Mesenchymal stem cell (in vitro differentiated cells and primary cell): ENCODE data around the gene MAP3K10.

Experiments
- DNase-seq: peaks from one replicate; pipeline ENCODE4 v3.0.0-alpha.2; 2013
- H2AFZ ChIP-seq: one replicate; pipeline ENCODE4 v1.6.1; 2013; ENCODE audit warnings: low read depth, mild to moderate bottlenecking, control low read depth, inconsistent platforms, low read length, moderate library complexity
- H2AK5ac ChIP-seq: 2 replicates; pipeline ENCODE4 v1.6.1; 2013; ENCODE audit warnings: low read length, moderate library complexity, mild to moderate bottlenecking, inconsistent platforms; ENCODE audit not compliant: severe bottlenecking
- H2BK120ac ChIP-seq: one replicate; pipeline ENCODE4 v1.6.1; 2013; ENCODE audit warnings: low read depth, mild to moderate bottlenecking, inconsistent platforms, low read length, moderate library complexity
- H2BK12ac ChIP-seq, 2 experiments: one replicate each; pipeline ENCODE4 v1.6.1; 2013; ENCODE audit warnings: inconsistent platforms in 2 of 2, low read length in 2 of 2, mild to moderate bottlenecking in 2 of 2, moderate library complexity in 2 of 2, control low read depth in 1 of 2
- H2BK15ac ChIP-seq: one replicate; pipeline ENCODE4 v1.6.1; 2013; ENCODE audit warnings: mild to moderate bottlenecking, low read depth, inconsistent platforms; ENCODE audit not compliant: poor library complexity, severe bottlenecking
- H2BK5ac ChIP-seq: 2 replicates; pipeline ENCODE4 v1.6.1; 2013; ENCODE audit warnings: low read depth, mild to moderate bottlenecking, low read length, control low read depth, inconsistent platforms; ENCODE audit not compliant: poor library complexity, severe bottlenecking
- H3K14ac ChIP-seq, 2 experiments: one replicate each; pipeline ENCODE4 v1.6.1; 2013; ENCODE audit warnings: inconsistent platforms in 2 of 2, low read length in 2 of 2, control low read depth in 1 of 2, mild to moderate bottlenecking in 1 of 2, moderate library complexity in 1 of 2
- H3K18ac ChIP-seq, 2 experiments: one replicate each; pipeline ENCODE4 v1.6.1; 2013; ENCODE audit warnings: inconsistent platforms in 2 of 2, low read length in 2 of 2, control low read depth in 1 of 2, low read depth in 1 of 2, mild to moderate bottlenecking in 1 of 2
- H3K23ac ChIP-seq, 2 experiments: one replicate each; pipeline ENCODE4 v1.6.1; 2013; ENCODE audit warnings: inconsistent platforms in 2 of 2, low read length in 2 of 2, mild to moderate bottlenecking in 2 of 2, moderate library complexity in 2 of 2, control low read depth in 1 of 2
- H3K27ac ChIP-seq: 2 replicates; pipeline ENCODE4 v1.5.1; 2013; ENCODE audit warnings: mild to moderate bottlenecking, moderate library complexity, low read length, control low read depth, inconsistent platforms; ENCODE audit not compliant: poor library complexity, severe bottlenecking
- H3K27me3 ChIP-seq, 2 experiments: 2 replicates each; pipeline versions ENCODE4 v1.6.1 to v1.7.0; 2013; ENCODE audit warnings: low read length in 2 of 2, mild to moderate bottlenecking in 2 of 2, moderate library complexity in 2 of 2, control low read depth in 1 of 2, inconsistent platforms in 1 of 2; ENCODE audit not compliant: control insufficient read depth in 1 of 2, insufficient read depth in 1 of 2
- H3K36me3 ChIP-seq, 2 experiments: 2 replicates each; pipeline versions ENCODE4 v1.6.1 to v1.7.0; 2013; ENCODE audit warnings: low read length in 2 of 2, control low read depth in 1 of 2, inconsistent platforms in 1 of 2, low read depth in 1 of 2, mild to moderate bottlenecking in 1 of 2; ENCODE audit not compliant: insufficient read depth in 2 of 2, control insufficient read depth in 1 of 2
- H3K4ac ChIP-seq, 2 experiments: one replicate each; pipeline ENCODE4 v1.6.1; 2013; ENCODE audit warnings: inconsistent platforms in 2 of 2, low read length in 2 of 2, mild to moderate bottlenecking in 2 of 2, moderate library complexity in 2 of 2, control low read depth in 1 of 2, low read depth in 1 of 2
- H3K4me1 ChIP-seq: 2 replicates; pipeline ENCODE4 v1.6.1; 2013; ENCODE audit warnings: low read depth, low read length, control low read depth; ENCODE audit not compliant: control insufficient read depth, insufficient read depth
- H3K4me2 ChIP-seq: 2 replicates; pipeline ENCODE4 v1.6.1; 2013; ENCODE audit warnings: low read length, mild to moderate bottlenecking, inconsistent platforms; ENCODE audit not compliant: poor library complexity, severe bottlenecking
- H3K4me3 ChIP-seq, 2 experiments: 2 replicates each; pipeline versions ENCODE4 v1.5.1 to v1.7.0; 2013; ENCODE audit warnings: low read length in 2 of 2, mild to moderate bottlenecking in 2 of 2, control low read depth in 1 of 2, low read depth in 1 of 2; ENCODE audit not compliant: insufficient read depth in 1 of 2
- H3K79me1 ChIP-seq: replicated peaks from 2 replicates; pipeline ENCODE4 v1.6.1; 2013; ENCODE audit warnings: mild to moderate bottlenecking, control low read depth, low read length, inconsistent platforms; ENCODE audit not compliant: poor library complexity, severe bottlenecking
- H3K9ac ChIP-seq: 2 replicates; pipeline ENCODE4 v1.7.0; 2013; ENCODE audit warnings: mild to moderate bottlenecking, low read length, moderate library complexity
- H3K9me3 ChIP-seq: 2 replicates; pipeline ENCODE4 v1.7.0; 2013; ENCODE audit warnings: mild to moderate bottlenecking, low read length; ENCODE audit not compliant: control insufficient read depth
- H4K8ac ChIP-seq: one replicate; pipeline ENCODE4 v1.6.1; 2013; ENCODE audit warnings: inconsistent platforms, mild to moderate bottlenecking, low read length, moderate library complexity
- H4K91ac ChIP-seq: one replicate; pipeline ENCODE4 v1.6.1; 2013; ENCODE audit warnings: mild to moderate bottlenecking, low read length, inconsistent platforms
- WGBS: methylation state at CpG from one replicate; pipeline ENCODE4 v1.1.7; 2013; ENCODE audit warnings: mixed read lengths; 5-methylcytosine and 5-hydroxymethylcytosine counted together

MAP3K10 gene

GRCh38 chr19:40157059-40157458 lies 34.2 kb upstream of the MAP3K10 start:
- no peak overlapping the region for H3K14ac ChIP-seq
- H3K4ac ChIP-seq, result no peak overlapping the region
- H2BK5ac ChIP-seq, result no peak overlapping the region
- H3K27ac ChIP-seq, result no peak overlapping the region
- no peak overlapping the region for H2BK15ac ChIP-seq
- no peak overlapping the region for H3K18ac ChIP-seq
- no peak overlapping the region for H4K91ac ChIP-seq
- no peak overlapping the region for H3K23ac ChIP-seq
- no peak overlapping the region for H2AK5ac ChIP-seq
- no peak overlapping the region for H2BK12ac ChIP-seq
- no peak overlapping the region for H3K4me2 ChIP-seq
- H3K4me3 ChIP-seq, result no peak overlapping the region
- no peaks in the 10 kb centered on the region for H3K79me1 ChIP-seq
- H3K27me3 ChIP-seq, result no peaks in the 10 kb centered on the region
- 87% methylated on average over 6 of the region's 6 CpGs for WGBS
- H4K8ac ChIP-seq, result no peak overlapping the region
- no peak overlapping the region for H3K9ac ChIP-seq
- no peaks in the 10 kb centered on the region for H3K36me3 ChIP-seq
- no peak for DNase-seq
- H2AFZ ChIP-seq, result no peak overlapping the region
- no peaks in the 10 kb centered on the region for H3K9me3 ChIP-seq
- no peak overlapping the region for H2BK120ac ChIP-seq
- no peaks in the 10 kb centered on the region for H3K4me1 ChIP-seq

DNA sequence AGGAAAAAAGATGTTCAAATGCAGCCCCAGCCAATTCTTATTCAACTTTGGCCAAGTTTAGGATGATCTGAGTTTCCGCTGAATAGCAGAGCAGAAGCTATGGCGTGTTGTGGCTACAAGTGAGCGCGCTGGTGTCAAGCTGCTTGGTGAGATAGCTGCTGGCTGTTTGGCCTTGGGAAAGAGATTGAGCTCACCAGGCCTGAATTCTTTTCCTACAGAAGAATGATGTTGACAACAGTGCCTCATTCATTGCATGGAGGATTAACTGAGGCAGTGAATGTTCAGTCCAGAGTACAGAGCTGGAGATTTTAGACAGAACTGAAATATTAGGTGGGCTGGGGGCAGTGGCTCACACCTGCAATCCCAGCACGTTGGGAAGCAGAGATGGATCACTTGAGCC lies 31.5 kb upstream of the MAP3K10 start:
- WGBS, result 91% methylated on average over 4 of the region's 5 CpGs
- no peak overlapping the region for H2AFZ ChIP-seq
- no peaks in the 10 kb centered on the region for H3K79me1 ChIP-seq
- H3K27ac ChIP-seq, result no peak overlapping the region
- H3K23ac ChIP-seq, result no peak overlapping the region
- H3K4ac ChIP-seq, result no peak overlapping the region
- H3K27me3 ChIP-seq, result no peaks in the 10 kb centered on the region
- H2AK5ac ChIP-seq, result no peak overlapping the region
- H3K36me3 ChIP-seq, result no peaks in the 10 kb centered on the region
- H3K4me1 ChIP-seq, result no peaks in the 10 kb centered on the region
- H2BK15ac ChIP-seq, result no peak overlapping the region
- no peak overlapping the region for H3K4me3 ChIP-seq
- H3K9me3 ChIP-seq, result no peaks in the 10 kb centered on the region
- no peak overlapping the region for H3K14ac ChIP-seq
- no peak overlapping the region for H2BK120ac ChIP-seq
- no peak overlapping the region for H4K91ac ChIP-seq
- no peak overlapping the region for H3K9ac ChIP-seq
- H3K4me2 ChIP-seq, result no peak overlapping the region
- H3K18ac ChIP-seq, result no peak overlapping the region
- H4K8ac ChIP-seq, result no peak overlapping the region
- no peak overlapping the region for H2BK12ac ChIP-seq
- no peak overlapping the region for H2BK5ac ChIP-seq
- DNase-seq, result no peak

DNA sequence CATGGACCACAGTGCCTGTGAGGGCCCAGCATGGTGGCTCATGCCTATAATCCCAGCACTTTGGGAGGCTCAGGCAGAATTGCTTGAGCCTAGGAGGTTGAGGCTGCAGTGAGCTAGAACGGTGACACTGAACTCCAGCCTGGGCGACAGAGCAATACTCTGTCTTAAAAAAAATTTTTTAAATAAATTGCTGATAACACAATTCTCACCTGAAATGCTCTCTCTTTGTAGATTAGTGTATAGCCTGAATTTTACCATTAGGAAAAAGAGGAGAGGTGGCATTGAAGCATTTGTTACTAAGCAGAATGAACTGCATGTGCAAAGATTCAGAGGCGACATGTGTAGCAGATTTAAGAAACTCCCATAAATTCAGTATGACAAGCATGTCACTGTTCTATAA lies 29.1 kb upstream of the MAP3K10 start:
- no peak overlapping the region for H3K14ac ChIP-seq
- H3K27ac ChIP-seq, result no peak overlapping the region
- no peak for DNase-seq
- no peak overlapping the region for H3K23ac ChIP-seq
- no peaks in the 10 kb centered on the region for H3K9me3 ChIP-seq
- no peaks in the 10 kb centered on the region for H3K36me3 ChIP-seq
- H2BK120ac ChIP-seq, result no peak overlapping the region
- no peak overlapping the region for H2AFZ ChIP-seq
- H3K4me2 ChIP-seq, result no peak overlapping the region
- H2BK5ac ChIP-seq, result no peak overlapping the region
- no peak overlapping the region for H3K4me3 ChIP-seq
- no peak overlapping the region for H3K4ac ChIP-seq
- H2AK5ac ChIP-seq, result no peak overlapping the region
- no peak overlapping the region for H2BK12ac ChIP-seq
- H4K8ac ChIP-seq, result no peak overlapping the region
- H2BK15ac ChIP-seq, result no peak overlapping the region
- H3K79me1 ChIP-seq, result no peaks in the 10 kb centered on the region
- no peak overlapping the region for H4K91ac ChIP-seq
- H3K27me3 ChIP-seq, result peaks cover 0 to 4% of the 10 kb centered on the region in 2 experiments
- peaks cover 2% of the 10 kb centered on the region for H3K4me1 ChIP-seq
- 80% methylated on average over 1 of the region's 3 CpGs for WGBS
- H3K9ac ChIP-seq, result no peak overlapping the region
- H3K18ac ChIP-seq, result no peak overlapping the region

DNA sequence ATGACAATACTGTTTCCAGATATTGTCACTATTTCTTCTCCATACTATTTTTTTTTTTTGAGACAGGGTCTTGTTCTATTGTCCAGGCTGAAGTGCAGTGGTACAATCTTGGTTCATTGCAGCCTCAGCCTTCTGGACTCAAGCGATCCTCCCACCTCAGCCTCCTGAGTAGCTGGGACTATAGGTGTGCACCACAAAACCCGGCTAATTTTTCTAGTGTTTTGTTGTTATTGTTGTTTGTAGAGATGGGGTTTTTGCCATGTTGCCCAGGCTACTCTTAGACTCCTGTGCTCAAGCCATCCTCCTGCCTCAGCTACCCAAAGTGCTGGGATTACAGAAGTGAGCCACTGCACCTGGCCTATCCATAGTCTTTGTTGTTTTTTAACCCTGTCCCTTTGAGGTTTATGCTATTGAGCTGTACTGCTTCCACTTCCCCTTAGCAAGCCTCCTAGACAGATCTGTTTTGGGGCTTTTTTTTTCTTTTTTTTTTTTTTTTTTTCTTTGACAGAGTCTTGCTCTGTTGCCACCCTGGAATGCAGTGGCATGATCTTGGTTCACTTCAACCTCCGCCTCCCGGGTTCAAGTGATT lies 27.6 kb upstream of the MAP3K10 start:
- WGBS, result 100% methylated on average over 4 of the region's 4 CpGs

More for the DNA sequence above, 27.6 kb upstream of the MAP3K10 start:
- H3K27me3 ChIP-seq, result peaks cover 0 to 4% of the 10 kb centered on the region in 2 experiments
- H4K91ac ChIP-seq, result no peak overlapping the region
- no peak for DNase-seq
- H3K9ac ChIP-seq, result no peak overlapping the region
- H3K27ac ChIP-seq, result no peak overlapping the region
- H2AFZ ChIP-seq, result no peak overlapping the region
- H3K4me1 ChIP-seq, result peaks cover 2% of the 10 kb centered on the region
- no peak overlapping the region for H3K23ac ChIP-seq
- H3K9me3 ChIP-seq, result no peaks in the 10 kb centered on the region
- no peak overlapping the region for H2BK5ac ChIP-seq
- H4K8ac ChIP-seq, result no peak overlapping the region
- no peak overlapping the region for H3K4ac ChIP-seq
- H3K14ac ChIP-seq, result no peak overlapping the region
- no peak overlapping the region for H2BK15ac ChIP-seq
- no peaks in the 10 kb centered on the region for H3K36me3 ChIP-seq
- H2AK5ac ChIP-seq, result no peak overlapping the region
- H3K18ac ChIP-seq, result no peak overlapping the region
- H2BK120ac ChIP-seq, result no peak overlapping the region
- H3K4me3 ChIP-seq, result no peak overlapping the region
- H3K4me2 ChIP-seq, result no peak overlapping the region
- no peaks in the 10 kb centered on the region for H3K79me1 ChIP-seq
- H2BK12ac ChIP-seq, result no peak overlapping the region
